HepG2 (cell line): ENCODE measurements around the gene NAT9. TPM values are rescaled to one million over a fixed set of nuclear protein-coding genes. Genes with fewer than 3 reads are reported as not detected.

Source experiments
- ATAC-seq: fragments of 200-7000 bp; cut with Tn5 transposase; 3 replicates; pipeline ENCODE4 v1.9.1; 2020; ENCODE audit warnings: mild to moderate bottlenecking, moderate library complexity
- BruUV-seq: library from RNA; stranded (reverse); fragments of 400-500 nt; replicated peaks from 2 replicates; lab custom pipeline; 2021; lab: Mats Ljungman, UMichigan
- CTCF ChIA-PET: fragments of 300-600 bp; formaldehyde crosslinking; extraction: SDS; loops from one replicate; lab custom pipeline; 2021; ENCODE audit warnings: low total read pairs, inconsistent platforms, low intra/inter-chr PET ratio; lab: Yijun Ruan, JAX
- POLR2A ChIA-PET: fragments of 350-600 bp; sonication (Branson Sonifier 250); formaldehyde crosslinking; loops from one replicate; lab custom pipeline; 2020; ENCODE audit warnings: antibody characterized with exemption, inconsistent platforms; lab: Yijun Ruan, JAX
- DNase-seq: peaks from one replicate; pipeline ENCODE4 v3.0.0-alpha.2; 2015; ENCODE audit warnings: low spot score
- FAIRE-seq: peaks from 3 replicates; lab custom pipeline; 2011; peaks lifted over from hg19 to GRCh38; lab: Jason Lieb, UNC
- H2AFZ ChIP-seq: one replicate; pipeline ENCODE4 v1.6.1; 2011; ENCODE audit warnings: low read length, inconsistent platforms
- H3K27ac ChIP-seq: fragments of 300-600 bp; 3 replicates; pipeline ENCODE4 v1.8.0; 2011; ENCODE audit warnings: mixed run types, mild to moderate bottlenecking, mixed read lengths, low read length, inconsistent platforms; ENCODE audit not compliant: insufficient read depth; ENCODE audit errors: extremely low read length
- H3K27me3 ChIP-seq, 2 experiments: fragments of 200-600 bp in 1 of 2; 2 replicates in 1 of 2; 3 replicates in 1 of 2; pipeline versions ENCODE4 v1.6.0 to v1.8.0; 2011; ENCODE audit warnings: low read length in 2 of 2, mild to moderate bottlenecking in 2 of 2, moderate library complexity in 2 of 2, inconsistent platforms in 1 of 2; ENCODE audit not compliant: insufficient read depth in 2 of 2, control insufficient read depth in 1 of 2
- H3K36me3 ChIP-seq, 2 experiments: fragments of 200-600 bp in 1 of 2; replicated peaks in 1 of 2; 2 replicates in 1 of 2; 3 replicates in 1 of 2; pipeline versions ENCODE4 v1.5.1 to v1.8.0; 2011; ENCODE audit warnings: low read length in 2 of 2, inconsistent platforms in 1 of 2; ENCODE audit not compliant: insufficient read depth in 2 of 2, control insufficient read depth in 1 of 2
- H3K4me1 ChIP-seq: 2 replicates; pipeline ENCODE4 v1.5.1; 2012; ENCODE audit warnings: low read length, inconsistent platforms; ENCODE audit not compliant: insufficient read depth
- H3K4me2 ChIP-seq: 2 replicates; pipeline ENCODE4 v1.6.0; 2011; ENCODE audit warnings: low read depth, low read length, inconsistent platforms
- H3K4me3 ChIP-seq, 3 experiments: fragments of 200-600 bp in 1 of 3; sonication (generic), shearing (Covaris generic) in 1 of 3; replicated peaks in 1 of 3; 2 replicates each; pipeline ENCODE4 v1.5.1; 2011 to 2016; ENCODE audit warnings: low read length in 3 of 3, inconsistent platforms in 2 of 3, low read depth in 2 of 3, mild to moderate bottlenecking in 2 of 3, control low read depth in 1 of 3, mixed read lengths in 1 of 3; ENCODE audit not compliant: insufficient read depth in 1 of 3
- H3K79me2 ChIP-seq: one replicate; pipeline ENCODE4 v1.6.1; 2011; ENCODE audit warnings: low read length, inconsistent platforms; ENCODE audit not compliant: insufficient read depth
- H3K9ac ChIP-seq: 2 replicates; pipeline ENCODE4 v1.6.0; 2011; ENCODE audit warnings: mild to moderate bottlenecking, low read depth, low read length, inconsistent platforms; ENCODE audit not compliant: insufficient read depth
- H3K9me3 ChIP-seq: 2 replicates; pipeline ENCODE4 v1.5.1; 2012; ENCODE audit warnings: mild to moderate bottlenecking, low read length
- H4K20me1 ChIP-seq: 2 replicates; pipeline ENCODE4 v1.6.0; 2011; ENCODE audit warnings: inconsistent platforms, mild to moderate bottlenecking, low read length, moderate library complexity; ENCODE audit not compliant: insufficient read depth
- CREB1 ChIP-seq, 2 experiments: fragments of 450-650 bp in 1 of 2; IDR thresholded peaks; 2 replicates each; pipeline ENCODE4 v1.6.1; 2016 to 2017; ENCODE audit warnings: control low read depth in 1 of 2, mild to moderate bottlenecking in 1 of 2, missing compliant biosample characterization in 1 of 2, missing genetic modification characterization in 1 of 2
- GLI4 ChIP-seq: sonication (generic); formaldehyde crosslinking; IDR thresholded peaks from 2 replicates; pipeline ENCODE4 v1.5.1; 2020; ENCODE audit warnings: missing genetic modification reagents, mild to moderate bottlenecking, moderate library complexity, borderline replicate concordance
- HNRNPK ChIP-seq: fragments of 200-400 bp; formaldehyde crosslinking; IDR thresholded peaks from 2 replicates; pipeline ENCODE4 v1.6.1; 2018; ENCODE audit warnings: low read length, low read depth, moderate library complexity, mild to moderate bottlenecking; ENCODE audit not compliant: poor library complexity, severe bottlenecking
- MEF2D ChIP-seq: sonication (generic); formaldehyde crosslinking; IDR thresholded peaks from 2 replicates; pipeline ENCODE4 v1.5.1; 2020; ENCODE audit warnings: mild to moderate bottlenecking, missing genetic modification reagents
- MZF1 ChIP-seq: sonication (generic); formaldehyde crosslinking; IDR thresholded peaks from 2 replicates; pipeline ENCODE4 v1.8.1; 2023; ENCODE audit warnings: mild to moderate bottlenecking, missing genetic modification reagents, borderline replicate concordance
- PRMT3 ChIP-seq: sonication (generic); formaldehyde crosslinking; IDR thresholded peaks from 2 replicates; pipeline ENCODE4 v1.8.1; 2022; ENCODE audit warnings: low read depth, mild to moderate bottlenecking, moderate library complexity, missing genetic modification reagents, borderline replicate concordance
- ZBTB8A ChIP-seq: sonication (generic); formaldehyde crosslinking; IDR thresholded peaks from 2 replicates; pipeline ENCODE4 v1.4.0; 2020; ENCODE audit warnings: mild to moderate bottlenecking, low read depth, missing genetic modification reagents, borderline replicate concordance
- ZFX ChIP-seq: sonication (generic); formaldehyde crosslinking; IDR thresholded peaks from 2 replicates; pipeline ENCODE4 v1.4.0; 2020; ENCODE audit warnings: mild to moderate bottlenecking, low read depth, missing genetic modification reagents, moderate library complexity
- ZNF350 ChIP-seq: sonication (generic); formaldehyde crosslinking; IDR thresholded peaks from 2 replicates; pipeline ENCODE4 v1.4.0; 2020; ENCODE audit warnings: mild to moderate bottlenecking, low read depth, missing genetic modification reagents, borderline replicate concordance
- ZNF761 ChIP-seq: sonication (generic); formaldehyde crosslinking; conservative IDR thresholded peaks from 2 replicates; pipeline ENCODE4 v1.4.0; 2020; ENCODE audit warnings: mild to moderate bottlenecking, missing genetic modification reagents
- ZSCAN22 ChIP-seq: sonication (generic); formaldehyde crosslinking; IDR thresholded peaks from 2 replicates; pipeline ENCODE4 v1.4.0; 2020; ENCODE audit warnings: mild to moderate bottlenecking, missing genetic modification reagents
- WGBS: methylation state at CpG from one replicate; pipeline ENCODE4 v1.1.6; 2017; ENCODE audit warnings: low lambda C conversion rate; 5-methylcytosine and 5-hydroxymethylcytosine counted together
- in situ Hi-C: cut with HindIII; loops from 2 replicates; pipeline ENCODE4 v1.10.0; 2017; ENCODE audit warnings: low pct_unique_long_range_greater_than_20kb; ENCODE audit not compliant: extremely low pct_ligation_motif_present
- intact Hi-C: fragments of 100-400 bp; cut with micrococcal nuclease; formaldehyde crosslinking; loops from one replicate; pipeline ENCODE4 v1.10.0; 2022; ENCODE audit not compliant: unreplicated experiment
- polyA plus RNA-seq, 8 experiments: library from polyadenylated mRNA; depleted of rRNA in 3 of 8; stranded (reverse) in 7 of 8; unstranded in 1 of 8; fragments of >200 nt; fragmentation: Illumina TruSeq in 4 of 8; extraction: Trizol in 4 of 8; gene quantifications; 2 replicates each; pipeline versions ENCODE4 v1.2.1 to v1.2.3, GENCODE V29; 2011 to 2016; ENCODE audit warnings: low read depth in 4 of 8, missing spikeins in 1 of 8, mixed read lengths in 1 of 8; ENCODE audit not compliant: insufficient read depth in 1 of 8
- total RNA-seq, 5 experiments: library from RNA; depleted of rRNA; stranded (reverse); fragments of >200 nt; fragmentation: Illumina TruSeq; extraction: Trizol; gene quantifications; 2 replicates each; pipeline ENCODE4 v1.2.3, GENCODE V29; 2016; ENCODE audit warnings: low read depth in 1 of 5
- TF ChIP-seq, protein P1 (sequence below): sonication (generic); formaldehyde crosslinking; IDR thresholded peaks from 2 replicates; pipeline ENCODE4 v1.9.0; 2021; ENCODE audit warnings: missing genetic modification reagents, borderline replicate concordance
- TF ChIP-seq, protein P2 (sequence below): sonication (generic); formaldehyde crosslinking; IDR thresholded peaks from 2 replicates; pipeline ENCODE4 v1.9.0; 2021; ENCODE audit warnings: missing genetic modification reagents, borderline replicate concordance
- TF ChIP-seq, protein P3 (sequence below): sonication (generic); formaldehyde crosslinking; IDR thresholded peaks from 2 replicates; pipeline ENCODE4 v1.9.0; 2022; ENCODE audit warnings: low read depth, missing genetic modification reagents
- TF ChIP-seq, protein P4 (sequence below): sonication (generic); formaldehyde crosslinking; IDR thresholded peaks from 2 replicates; pipeline ENCODE4 v1.8.1; 2022; ENCODE audit warnings: mild to moderate bottlenecking, missing genetic modification reagents

NAT9 gene
- total and polyA plus RNA-seq, 2 of the 13 experiments (the other 11 are each of a cell fraction or from before 2014, with no cell fraction given): 39.7 to 44.2 TPM

DNA sequence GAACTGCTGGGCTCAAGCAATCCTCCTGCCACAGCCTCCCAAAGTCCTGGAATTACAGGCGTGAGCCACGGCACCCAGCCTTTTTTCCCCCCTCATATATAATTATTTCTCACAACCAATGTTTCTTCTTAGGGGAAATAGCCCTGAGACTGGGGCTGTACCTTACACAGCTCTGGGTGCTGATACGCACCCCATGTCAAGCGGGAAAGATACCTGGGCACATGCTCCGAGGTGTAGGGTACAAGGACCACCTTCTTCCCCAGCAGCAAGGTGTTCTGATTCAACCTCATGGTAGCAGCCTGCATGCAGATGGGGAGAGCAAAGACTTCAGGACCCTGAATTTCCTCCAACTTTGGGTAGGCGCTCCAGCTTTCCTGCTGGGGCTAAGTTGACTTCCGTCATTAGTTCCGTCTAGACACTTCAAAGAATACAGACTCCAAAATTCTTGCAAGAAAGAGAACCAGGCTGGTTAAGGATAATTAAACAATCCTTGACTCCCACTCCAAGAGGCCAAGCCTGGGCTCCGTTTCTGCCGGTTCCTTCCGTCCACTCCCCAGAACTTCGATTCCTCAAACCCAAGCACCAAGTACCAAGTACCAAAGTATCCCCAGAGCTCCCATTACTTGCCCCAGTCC is 619 bp downstream of the NAT9 start:
- no peaks in the 10 kb centered on the region for H3K9me3 ChIP-seq
- peaks cover under 1% of the 10 kb centered on the region; the same call in 1 of the 2 replicates for H4K20me1 ChIP-seq
- H3K36me3 ChIP-seq: peaks cover 23 to 28% of the 10 kb centered on the region in 2 experiments
- in situ Hi-C loops (no loop called here), intact Hi-C loops (no loop called here)
- ChIA-PET POLR2A (interaction anchor here (1.4 to 29.3 kb wide), 4 partner anchors 8 to 97 kb away, joined by 5 to 1459 read pairs (median 104); partner anchors contain the start of genes FDXR, NHERF1 and RAB37), CTCF (interaction anchor here (1.5 to 12.2 kb wide), 2 partner anchors 9 to 28 kb away, joined by 3 to 219 read pairs; partner anchors contain the start of gene NHERF1)
- ATAC-seq (no peak), FAIRE-seq (no peak), DNase-seq (no peak)
- no peaks in the 10 kb centered on the region; a peak in 1 of 5 replicates for H3K27me3 ChIP-seq
- peak overlapping the region; percentile 94 for H3K9ac ChIP-seq
- TSS peak; percentile 82 for BruUV-seq
- peak overlapping the region; percentile 93 for H3K4me2 ChIP-seq
- 39% methylated on average over 12 of the region's 12 CpGs for WGBS
- H3K27ac ChIP-seq: peak overlapping the region; percentile 71
- H2AFZ ChIP-seq: no peak overlapping the region
- H3K79me2 ChIP-seq: peaks cover 27% of the 10 kb centered on the region
- H3K4me3 ChIP-seq: peak overlapping the region; percentile 83 to 95 (median 94)
- H3K4me1 ChIP-seq: peaks cover 58% of the 10 kb centered on the region
- TF ChIP-seq, protein P1, sequence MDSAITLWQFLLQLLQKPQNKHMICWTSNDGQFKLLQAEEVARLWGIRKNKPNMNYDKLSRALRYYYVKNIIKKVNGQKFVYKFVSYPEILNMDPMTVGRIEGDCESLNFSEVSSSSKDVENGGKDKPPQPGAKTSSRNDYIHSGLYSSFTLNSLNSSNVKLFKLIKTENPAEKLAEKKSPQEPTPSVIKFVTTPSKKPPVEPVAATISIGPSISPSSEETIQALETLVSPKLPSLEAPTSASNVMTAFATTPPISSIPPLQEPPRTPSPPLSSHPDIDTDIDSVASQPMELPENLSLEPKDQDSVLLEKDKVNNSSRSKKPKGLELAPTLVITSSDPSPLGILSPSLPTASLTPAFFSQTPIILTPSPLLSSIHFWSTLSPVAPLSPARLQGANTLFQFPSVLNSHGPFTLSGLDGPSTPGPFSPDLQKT (CRISPR knock-in tag): no peak
- no peak for TF ChIP-seq ZNF350 (CRISPR knock-in tag)
- no peak for TF ChIP-seq HNRNPK
- 0 out of 2 replicates have a peak, but pooled peaks have one; percentile 23 for TF ChIP-seq PRMT3 (CRISPR knock-in tag)
- TF ChIP-seq, protein P2, sequence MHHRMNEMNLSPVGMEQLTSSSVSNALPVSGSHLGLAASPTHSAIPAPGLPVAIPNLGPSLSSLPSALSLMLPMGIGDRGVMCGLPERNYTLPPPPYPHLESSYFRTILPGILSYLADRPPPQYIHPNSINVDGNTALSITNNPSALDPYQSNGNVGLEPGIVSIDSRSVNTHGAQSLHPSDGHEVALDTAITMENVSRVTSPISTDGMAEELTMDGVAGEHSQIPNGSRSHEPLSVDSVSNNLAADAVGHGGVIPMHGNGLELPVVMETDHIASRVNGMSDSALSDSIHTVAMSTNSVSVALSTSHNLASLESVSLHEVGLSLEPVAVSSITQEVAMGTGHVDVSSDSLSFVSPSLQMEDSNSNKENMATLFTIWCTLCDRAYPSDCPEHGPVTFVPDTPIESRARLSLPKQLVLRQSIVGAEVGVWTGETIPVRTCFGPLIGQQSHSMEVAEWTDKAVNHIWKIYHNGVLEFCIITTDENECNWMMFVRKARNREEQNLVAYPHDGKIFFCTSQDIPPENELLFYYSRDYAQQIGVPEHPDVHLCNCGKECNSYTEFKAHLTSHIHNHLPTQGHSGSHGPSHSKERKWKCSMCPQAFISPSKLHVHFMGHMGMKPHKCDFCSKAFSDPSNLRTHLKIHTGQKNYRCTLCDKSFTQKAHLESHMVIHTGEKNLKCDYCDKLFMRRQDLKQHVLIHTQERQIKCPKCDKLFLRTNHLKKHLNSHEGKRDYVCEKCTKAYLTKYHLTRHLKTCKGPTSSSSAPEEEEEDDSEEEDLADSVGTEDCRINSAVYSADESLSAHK (CRISPR knock-in tag): no peak
- no peak for TF ChIP-seq CREB1 (IDR thresholded peaks at IDR 0.05)
- 0 out of 2 replicates have a peak, but pooled peaks have one; percentile 11 for TF ChIP-seq CREB1 (CRISPR knock-in tag; IDR thresholded peaks at IDR 0.05)
- 0 out of 2 replicates have a peak, but pooled peaks have one; percentile 12 for TF ChIP-seq ZNF761 (CRISPR knock-in tag)
- TF ChIP-seq, protein P3, sequence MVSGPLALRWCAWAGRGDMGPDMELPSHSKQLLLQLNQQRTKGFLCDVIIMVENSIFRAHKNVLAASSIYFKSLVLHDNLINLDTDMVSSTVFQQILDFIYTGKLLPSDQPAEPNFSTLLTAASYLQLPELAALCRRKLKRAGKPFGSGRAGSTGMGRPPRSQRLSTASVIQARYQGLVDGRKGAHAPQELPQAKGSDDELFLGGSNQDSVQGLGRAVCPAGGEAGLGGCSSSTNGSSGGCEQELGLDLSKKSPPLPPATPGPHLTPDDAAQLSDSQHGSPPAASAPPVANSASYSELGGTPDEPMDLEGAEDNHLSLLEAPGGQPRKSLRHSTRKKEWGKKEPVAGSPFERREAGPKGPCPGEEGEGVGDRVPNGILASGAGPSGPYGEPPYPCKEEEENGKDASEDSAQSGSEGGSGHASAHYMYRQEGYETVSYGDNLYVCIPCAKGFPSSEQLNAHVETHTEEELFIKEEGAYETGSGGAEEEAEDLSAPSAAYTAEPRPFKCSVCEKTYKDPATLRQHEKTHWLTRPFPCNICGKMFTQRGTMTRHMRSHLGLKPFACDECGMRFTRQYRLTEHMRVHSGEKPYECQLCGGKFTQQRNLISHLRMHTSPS: no peak
- TF ChIP-seq, protein P4, sequence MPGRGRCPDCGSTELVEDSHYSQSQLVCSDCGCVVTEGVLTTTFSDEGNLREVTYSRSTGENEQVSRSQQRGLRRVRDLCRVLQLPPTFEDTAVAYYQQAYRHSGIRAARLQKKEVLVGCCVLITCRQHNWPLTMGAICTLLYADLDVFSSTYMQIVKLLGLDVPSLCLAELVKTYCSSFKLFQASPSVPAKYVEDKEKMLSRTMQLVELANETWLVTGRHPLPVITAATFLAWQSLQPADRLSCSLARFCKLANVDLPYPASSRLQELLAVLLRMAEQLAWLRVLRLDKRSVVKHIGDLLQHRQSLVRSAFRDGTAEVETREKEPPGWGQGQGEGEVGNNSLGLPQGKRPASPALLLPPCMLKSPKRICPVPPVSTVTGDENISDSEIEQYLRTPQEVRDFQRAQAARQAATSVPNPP: 0 out of 2 replicates have a peak, but pooled peaks have one; percentile 15
- TF ChIP-seq MZF1 (CRISPR knock-in tag): 0 out of 2 replicates have a peak, but pooled peaks have one; percentile 26
- TF ChIP-seq ZFX: no peak
- TF ChIP-seq MEF2D (CRISPR knock-in tag): 0 out of 2 replicates have a peak, but pooled peaks have one; percentile 18
- 0 out of 2 replicates have a peak, but pooled peaks have one; percentile 14 for TF ChIP-seq ZSCAN22 (CRISPR knock-in tag)
- TF ChIP-seq GLI4: no peak
- TF ChIP-seq ZBTB8A (CRISPR knock-in tag): no peak
